HepG2 (cell line): ENCODE results near the gene VEPH1. TPM values are rescaled to one million over a fixed set of nuclear protein-coding genes. Genes with fewer than 3 reads are reported as not detected.

ENCODE experiments used
- ATAC-seq: fragments of 200-7000 bp; cut with Tn5 transposase; 3 replicates; pipeline ENCODE4 v1.9.1; 2020; ENCODE audit warnings: mild to moderate bottlenecking, moderate library complexity
- BruUV-seq: library from RNA; stranded (reverse); fragments of 400-500 nt; replicated peaks from 2 replicates; lab custom pipeline; 2021; lab: Mats Ljungman, UMichigan
- CTCF ChIA-PET: fragments of 300-600 bp; formaldehyde crosslinking; extraction: SDS; loops from one replicate; lab custom pipeline; 2021; ENCODE audit warnings: low total read pairs, inconsistent platforms, low intra/inter-chr PET ratio; lab: Yijun Ruan, JAX
- POLR2A ChIA-PET: fragments of 350-600 bp; sonication (Branson Sonifier 250); formaldehyde crosslinking; loops from one replicate; lab custom pipeline; 2020; ENCODE audit warnings: antibody characterized with exemption, inconsistent platforms; lab: Yijun Ruan, JAX
- DNase-seq: peaks from one replicate; pipeline ENCODE4 v3.0.0-alpha.2; 2015; ENCODE audit warnings: low spot score
- FAIRE-seq: peaks from 3 replicates; lab custom pipeline; 2011; peaks lifted over from hg19 to GRCh38; lab: Jason Lieb, UNC
- H2AFZ ChIP-seq: one replicate; pipeline ENCODE4 v1.6.1; 2011; ENCODE audit warnings: low read length, inconsistent platforms
- H3K27ac ChIP-seq: fragments of 300-600 bp; 3 replicates; pipeline ENCODE4 v1.8.0; 2011; ENCODE audit warnings: mixed run types, mild to moderate bottlenecking, mixed read lengths, low read length, inconsistent platforms; ENCODE audit not compliant: insufficient read depth; ENCODE audit errors: extremely low read length
- H3K27me3 ChIP-seq, 2 experiments: fragments of 200-600 bp in 1 of 2; 2 replicates in 1 of 2; 3 replicates in 1 of 2; pipeline versions ENCODE4 v1.6.0 to v1.8.0; 2011; ENCODE audit warnings: low read length in 2 of 2, mild to moderate bottlenecking in 2 of 2, moderate library complexity in 2 of 2, inconsistent platforms in 1 of 2; ENCODE audit not compliant: insufficient read depth in 2 of 2, control insufficient read depth in 1 of 2
- H3K36me3 ChIP-seq, 2 experiments: fragments of 200-600 bp in 1 of 2; replicated peaks in 1 of 2; 2 replicates in 1 of 2; 3 replicates in 1 of 2; pipeline versions ENCODE4 v1.5.1 to v1.8.0; 2011; ENCODE audit warnings: low read length in 2 of 2, inconsistent platforms in 1 of 2; ENCODE audit not compliant: insufficient read depth in 2 of 2, control insufficient read depth in 1 of 2
- H3K4me1 ChIP-seq: 2 replicates; pipeline ENCODE4 v1.5.1; 2012; ENCODE audit warnings: low read length, inconsistent platforms; ENCODE audit not compliant: insufficient read depth
- H3K4me2 ChIP-seq: 2 replicates; pipeline ENCODE4 v1.6.0; 2011; ENCODE audit warnings: low read depth, low read length, inconsistent platforms
- H3K4me3 ChIP-seq, 3 experiments: fragments of 200-600 bp in 1 of 3; sonication (generic), shearing (Covaris generic) in 1 of 3; replicated peaks in 1 of 3; 2 replicates each; pipeline ENCODE4 v1.5.1; 2011 to 2016; ENCODE audit warnings: low read length in 3 of 3, inconsistent platforms in 2 of 3, low read depth in 2 of 3, mild to moderate bottlenecking in 2 of 3, control low read depth in 1 of 3, mixed read lengths in 1 of 3; ENCODE audit not compliant: insufficient read depth in 1 of 3
- H3K79me2 ChIP-seq: one replicate; pipeline ENCODE4 v1.6.1; 2011; ENCODE audit warnings: low read length, inconsistent platforms; ENCODE audit not compliant: insufficient read depth
- H3K9ac ChIP-seq: 2 replicates; pipeline ENCODE4 v1.6.0; 2011; ENCODE audit warnings: mild to moderate bottlenecking, low read depth, low read length, inconsistent platforms; ENCODE audit not compliant: insufficient read depth
- H3K9me3 ChIP-seq: 2 replicates; pipeline ENCODE4 v1.5.1; 2012; ENCODE audit warnings: mild to moderate bottlenecking, low read length
- H4K20me1 ChIP-seq: 2 replicates; pipeline ENCODE4 v1.6.0; 2011; ENCODE audit warnings: inconsistent platforms, mild to moderate bottlenecking, low read length, moderate library complexity; ENCODE audit not compliant: insufficient read depth
- CHD2 ChIP-seq: IDR thresholded peaks from 2 replicates; pipeline ENCODE4 v1.6.1; 2011; ENCODE audit warnings: low read depth, low read length, improper control_type of control experiment
- FOSL2 ChIP-seq: sonication (generic); formaldehyde crosslinking; IDR thresholded peaks from 2 replicates; pipeline ENCODE4 v1.4.0; 2020; ENCODE audit warnings: missing genetic modification reagents
- PCBP1 ChIP-seq: fragments of 200-400 bp; formaldehyde crosslinking; IDR thresholded peaks from 2 replicates; pipeline ENCODE4 v1.6.1; 2017; ENCODE audit warnings: mild to moderate bottlenecking, low read depth, low read length, borderline replicate concordance
- SOX13 ChIP-seq, 3 experiments: fragments of 450-650 bp in 1 of 3; sonication (generic) in 1 of 3; formaldehyde crosslinking in 1 of 3; IDR thresholded peaks in 2 of 3; conservative IDR thresholded peaks in 1 of 3; 2 replicates each; pipeline versions ENCODE4 v1.5.0 to v1.6.1; 2016 to 2020; ENCODE audit warnings: antibody characterized with exemption in 1 of 3, mild to moderate bottlenecking in 1 of 3, missing compliant biosample characterization in 1 of 3, missing genetic modification reagents in 1 of 3, moderate library complexity in 1 of 3
- THAP11 ChIP-seq: IDR thresholded peaks from 2 replicates; pipeline ENCODE4 v1.6.1; 2016; ENCODE audit warnings: missing biosample characterization, missing genetic modification reagents
- ZNF792 ChIP-seq: IDR thresholded peaks from 2 replicates; pipeline ENCODE4 v1.6.1; 2016
- WGBS: methylation state at CpG from one replicate; pipeline ENCODE4 v1.1.6; 2017; ENCODE audit warnings: low lambda C conversion rate; 5-methylcytosine and 5-hydroxymethylcytosine counted together
- in situ Hi-C: cut with HindIII; loops from 2 replicates; pipeline ENCODE4 v1.10.0; 2017; ENCODE audit warnings: low pct_unique_long_range_greater_than_20kb; ENCODE audit not compliant: extremely low pct_ligation_motif_present
- intact Hi-C: fragments of 100-400 bp; cut with micrococcal nuclease; formaldehyde crosslinking; loops from one replicate; pipeline ENCODE4 v1.10.0; 2022; ENCODE audit not compliant: unreplicated experiment
- polyA plus RNA-seq, 8 experiments: library from polyadenylated mRNA; depleted of rRNA in 3 of 8; stranded (reverse) in 7 of 8; unstranded in 1 of 8; fragments of >200 nt; fragmentation: Illumina TruSeq in 4 of 8; extraction: Trizol in 4 of 8; gene quantifications; 2 replicates each; pipeline versions ENCODE4 v1.2.1 to v1.2.3, GENCODE V29; 2011 to 2016; ENCODE audit warnings: low read depth in 4 of 8, missing spikeins in 1 of 8, mixed read lengths in 1 of 8; ENCODE audit not compliant: insufficient read depth in 1 of 8
- total RNA-seq, 5 experiments: library from RNA; depleted of rRNA; stranded (reverse); fragments of >200 nt; fragmentation: Illumina TruSeq; extraction: Trizol; gene quantifications; 2 replicates each; pipeline ENCODE4 v1.2.3, GENCODE V29; 2016; ENCODE audit warnings: low read depth in 1 of 5

VEPH1 gene
- total and polyA plus RNA-seq, 2 of the 13 experiments (the other 11 are each of a cell fraction or from before 2014, with no cell fraction given) = not detected

- TF ChIP-seq SOX13 (IDR thresholded peaks at IDR 0.05) (no peak), SOX13 (CRISPR knock-in tag; conservative IDR thresholded peaks at IDR 0.05 in 1 of 2, IDR thresholded peaks at IDR 0.05 in 1 of 2) (no peak), ZNF792 (CRISPR knock-in tag) (no peak), CHD2 (no peak), THAP11 (no peak)
- TF ChIP-seq, all 625 proteins: peak for 0
Observed at GRCh38 chr3:157336252-157337009, 166.8 kb downstream of the VEPH1 start (continued).

GRCh38 chr3:157335233-157336076, 167.8 kb downstream of the VEPH1 start:
- no peak for FAIRE-seq
- WGBS = 7% methylated on average over 7 of the region's 7 CpGs
- POLR2A ChIA-PET = no interaction called here
- Histone ChIP-seq H2AFZ (no peak overlapping the region), H3K4me3 (no peak overlapping the region), H3K27ac (no peak overlapping the region), H3K4me2 (no peak overlapping the region), H3K9ac (no peak overlapping the region)
- no peak for DNase-seq
- in situ Hi-C loops (no loop called here), intact Hi-C loops (no loop called here)
- TF ChIP-seq FOSL2 (CRISPR knock-in tag) = 0 out of 2 replicates have a peak, but pooled peaks have one; percentile 23
- TF ChIP-seq PCBP1 = no peak
- TF ChIP-seq, all 625 proteins: peak for 1
- Histone ChIP-seq H3K36me3 (no peaks in the 10 kb centered on the region), H3K27me3 (no peaks in the 10 kb centered on the region; a peak in 1 of 5 replicates), H4K20me1 (no peaks in the 10 kb centered on the region), H3K9me3 (no peaks in the 10 kb centered on the region), H3K4me1 (no peaks in the 10 kb centered on the region), H3K79me2 (no peaks in the 10 kb centered on the region)
- peak; percentile 69 for ATAC-seq
- no TSS peak for BruUV-seq
- CTCF ChIA-PET = no interaction called here
